CD4-positive, alpha-beta T cell treated with Interferon alpha-2 for 1 hour (primary cell): Measurements from ENCODE around the gene SNRPA1.
"Not testable (repeated sequence)": the region's sequence is repeated elsewhere in the genome, so short reads cannot be mapped to it uniquely, and the experiment has no call there.

Experiments used
- DNase-seq, 2 donors: peaks; one replicate each; pipeline ENCODE4 v3.0.0-alpha.2; 2020 to 2022

Gene SNRPA1

DNA sequence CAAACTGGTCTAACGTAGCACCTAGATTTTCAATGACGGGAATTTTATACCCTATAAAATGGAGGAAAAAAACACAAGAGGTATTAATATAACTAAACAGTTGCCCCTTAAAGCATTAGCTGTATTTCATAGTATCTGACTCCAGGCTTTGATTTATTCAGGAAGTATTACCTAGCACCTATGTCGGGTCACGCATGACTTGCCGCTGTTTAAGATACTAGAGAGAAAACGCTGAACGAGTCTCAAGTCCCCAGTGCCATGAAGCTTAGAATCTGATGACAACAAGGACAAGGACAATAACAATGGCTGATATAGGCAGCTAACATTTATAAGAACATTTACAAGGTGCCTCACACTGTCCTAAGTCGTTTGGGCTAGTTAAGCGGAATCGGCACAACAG lies 1.9 kb downstream of the SNRPA1 start:
- no peak for DNase-seq

DNA sequence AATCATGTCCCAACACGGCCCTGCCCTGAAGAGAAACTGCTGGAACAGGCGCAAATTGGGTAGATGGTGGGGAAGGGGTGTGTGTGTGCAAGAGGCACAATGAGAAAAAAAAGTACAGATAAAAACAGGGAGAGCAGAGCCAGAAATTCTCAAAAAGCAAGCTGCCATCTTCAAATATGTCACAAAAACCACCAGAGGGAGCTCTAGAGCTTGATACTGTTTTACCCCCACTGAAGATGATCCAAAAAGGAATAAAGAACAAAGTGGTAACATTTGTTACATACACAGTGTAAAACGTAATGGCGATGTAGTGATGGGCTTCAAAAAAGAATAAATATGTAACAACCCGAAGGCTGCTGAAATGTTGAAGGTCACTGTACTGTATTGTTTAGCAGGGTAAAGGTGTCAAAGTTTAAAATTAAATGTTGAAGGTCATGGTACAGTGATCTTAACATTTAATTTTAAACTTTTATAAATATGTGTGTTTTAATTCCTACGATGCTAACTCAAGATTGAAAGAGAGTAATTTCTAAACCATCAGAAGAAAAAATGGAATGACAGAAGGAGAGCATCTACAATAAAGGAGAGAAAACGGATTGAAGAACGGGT lies 6.0 kb downstream of the SNRPA1 start:
- DNase-seq, result peak in 1 of 2 donors; percentile 75

DNA sequence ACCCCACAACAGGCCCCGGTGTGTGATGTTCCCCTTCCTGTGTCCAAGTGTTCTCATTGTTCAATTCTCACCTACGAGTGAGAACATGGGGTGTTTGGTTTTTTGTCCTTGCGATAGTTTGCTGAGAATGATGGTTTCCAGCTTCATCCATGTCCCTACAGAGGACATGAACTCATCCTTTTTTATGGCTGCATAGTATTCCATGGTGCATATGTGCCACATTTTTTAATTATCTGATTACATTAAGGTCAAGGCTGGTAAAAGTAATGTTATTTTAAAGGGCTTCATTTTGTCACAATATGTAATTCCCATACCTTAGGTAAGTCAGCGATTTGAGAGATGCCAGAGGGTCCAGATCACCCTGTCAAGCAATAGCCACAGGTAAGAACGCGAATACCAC lies 7.7 kb downstream of the SNRPA1 start:
- not testable (repeated sequence) for DNase-seq

DNA sequence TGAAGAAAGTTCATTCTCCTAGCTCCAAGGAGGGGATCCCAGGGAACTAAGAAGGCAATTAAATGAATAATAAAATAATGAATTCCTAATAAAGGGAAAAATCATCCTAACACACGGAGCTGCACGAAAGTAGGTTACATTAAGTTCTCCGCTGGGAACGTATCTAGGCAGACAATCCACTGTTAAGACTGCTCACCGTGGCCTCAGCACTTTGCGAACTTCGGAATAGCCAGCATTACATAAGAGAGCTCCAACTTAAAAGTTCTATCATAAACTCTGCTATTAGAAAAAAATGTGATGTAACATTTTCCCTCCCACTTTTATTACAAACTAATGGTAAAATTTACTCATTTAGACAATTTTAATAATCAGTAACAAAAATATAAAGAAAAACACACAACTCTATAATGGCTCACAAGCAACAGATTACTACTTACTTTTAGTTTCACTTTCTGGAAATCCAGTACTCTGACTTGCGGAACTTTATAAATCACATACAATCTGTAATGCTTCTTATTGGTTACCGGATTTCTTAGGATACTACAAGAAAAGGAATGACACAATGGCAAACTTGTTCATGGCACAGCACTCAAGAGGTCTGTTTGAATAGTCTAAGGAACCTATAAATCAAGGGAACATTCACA lies 8.5 kb downstream of the SNRPA1 start:
- DNase-seq, result no peak

DNA sequence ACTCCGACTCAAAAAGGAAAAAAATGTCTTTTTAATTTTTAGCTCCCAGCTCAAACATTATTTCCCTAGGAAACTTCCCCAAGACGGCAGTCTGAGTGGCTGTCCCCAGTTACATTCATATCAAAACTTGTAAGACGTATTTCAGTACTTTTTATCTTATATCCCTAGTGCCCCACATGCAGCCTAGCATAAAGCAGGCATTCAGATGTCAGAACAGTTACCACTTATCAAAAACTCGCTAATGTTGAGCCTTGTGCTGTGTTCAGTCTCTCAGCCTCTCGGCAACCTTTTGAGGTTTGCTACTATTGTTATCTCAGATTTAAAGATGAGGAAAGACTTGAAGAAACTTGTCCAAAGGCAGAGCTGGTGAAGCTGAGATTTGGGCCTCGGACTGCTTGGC lies 11.1 kb downstream of the SNRPA1 start:
- no peak for DNase-seq

DNA sequence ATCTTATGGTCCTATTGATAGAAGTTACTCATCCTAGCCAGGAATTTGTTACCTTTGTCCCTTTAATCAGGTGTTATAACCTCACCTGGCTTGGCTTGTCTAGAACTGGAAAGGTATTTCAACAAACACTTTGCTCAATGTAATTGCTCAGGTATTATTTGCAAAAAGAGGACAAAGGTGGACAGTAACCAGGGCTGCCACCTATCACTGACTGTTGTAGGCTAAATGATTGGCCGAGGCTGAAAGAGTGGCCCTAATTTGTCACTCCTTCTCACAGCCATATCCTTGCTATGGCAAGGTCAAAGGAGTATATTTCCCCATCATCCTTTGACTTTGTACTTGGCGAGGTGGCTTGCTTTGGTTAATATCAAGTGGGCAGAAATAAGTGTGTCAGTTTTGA lies 15.0 kb downstream of the SNRPA1 start:
- DNase-seq, result no peak

DNA sequence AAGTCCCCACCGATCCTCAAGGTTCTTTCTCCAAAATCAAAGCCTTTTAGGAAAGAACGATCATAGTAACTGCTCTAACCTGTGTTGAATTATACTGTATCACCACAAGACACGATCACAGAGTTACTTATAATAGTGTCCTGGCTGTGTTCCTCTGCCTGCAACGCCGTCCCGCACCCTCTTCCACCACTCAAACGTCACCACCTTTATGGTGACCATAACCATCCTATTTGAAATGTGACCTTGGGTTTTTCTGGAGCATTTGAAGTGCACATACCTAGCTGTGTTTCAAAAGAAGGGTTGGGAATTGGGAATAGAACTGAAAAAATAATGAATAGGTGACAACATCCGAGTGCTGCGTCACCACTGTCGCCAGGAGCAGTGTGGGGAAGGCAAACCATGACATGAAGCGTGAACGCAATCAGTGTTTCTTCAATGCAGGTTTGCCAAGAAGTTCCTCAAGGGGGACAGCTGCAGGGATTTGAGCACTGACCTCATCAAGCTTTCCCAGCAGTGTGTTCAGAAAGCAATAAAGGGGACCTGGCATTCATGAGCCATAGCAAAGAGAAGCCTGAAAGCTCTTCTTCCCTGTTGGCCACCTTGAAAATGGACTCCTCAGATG lies 17.0 kb downstream of the SNRPA1 start:
- no peak for DNase-seq

DNA sequence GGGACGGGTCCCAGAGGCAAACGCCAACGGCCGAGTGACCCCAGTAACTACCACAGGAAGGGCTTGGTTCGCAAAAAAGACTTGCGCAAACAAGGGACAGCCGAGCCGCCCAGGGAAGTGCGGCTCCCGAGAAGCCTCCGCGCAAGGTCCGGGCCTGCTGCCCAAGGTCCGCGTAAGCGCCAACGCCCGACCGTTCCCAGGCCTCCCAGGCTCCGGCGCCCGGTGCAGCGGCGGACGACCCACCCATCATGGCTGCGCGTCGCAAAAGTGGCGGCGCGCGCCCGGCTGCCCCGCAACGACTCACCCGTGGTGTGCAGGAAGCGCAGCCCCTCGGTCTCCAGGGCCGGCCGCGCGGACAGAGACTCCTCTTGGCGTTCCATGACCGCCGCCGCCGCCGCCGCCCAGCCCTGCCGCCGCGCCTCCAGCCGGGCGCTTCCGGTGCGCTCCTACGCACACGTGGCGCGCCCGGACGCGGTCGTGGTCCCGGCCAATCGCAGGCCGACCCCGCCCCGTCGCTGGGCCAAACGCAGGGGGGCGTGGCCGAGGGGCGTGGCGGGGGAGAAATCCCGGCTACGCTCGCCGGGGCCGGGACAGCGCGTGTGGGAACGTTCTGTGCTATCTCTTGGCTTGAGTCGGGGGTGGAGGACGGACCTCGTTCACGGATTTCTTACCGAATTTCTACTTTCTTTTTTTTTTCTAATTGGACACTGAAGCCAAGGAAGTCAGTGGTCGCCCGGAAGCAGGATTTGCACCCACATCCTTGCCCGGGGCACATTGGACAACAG lies 17.8 kb downstream of the SNRPA1 start, which contains the start of gene SELENOS:
Gene SELENOS (minus strand): TSS at position 448 of the 785 bp plus-strand sequence. CDS start 68 bp downstream, at position 380.
- peak; percentile 78 to 88 for DNase-seq

DNA sequence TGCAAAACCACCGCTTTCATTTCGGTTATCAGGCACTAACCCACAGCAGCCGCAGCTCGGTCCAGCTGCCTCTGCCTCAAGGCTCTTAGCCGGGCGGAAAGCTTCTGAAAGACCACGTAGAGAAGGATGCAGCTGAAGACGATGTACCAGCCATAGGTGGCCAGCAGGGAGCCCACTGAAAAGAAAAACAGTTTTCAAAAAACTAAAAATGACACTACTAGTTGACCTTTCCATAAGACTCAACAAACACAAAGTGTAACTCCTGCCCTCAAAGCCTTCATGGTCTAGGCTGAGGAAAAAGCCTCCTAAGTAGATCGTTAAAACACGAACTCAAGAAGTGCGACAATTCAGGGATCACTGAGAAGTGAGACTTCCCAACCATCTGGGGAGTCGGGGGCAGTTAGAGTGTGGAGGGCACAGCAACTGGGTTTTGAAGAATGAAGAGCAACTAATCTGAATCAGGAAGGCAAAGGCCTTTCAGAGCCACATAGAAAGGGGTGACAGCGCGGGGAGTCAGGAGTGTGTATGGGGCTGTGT lies 18.5 kb downstream of the SNRPA1 start:
- peak; percentile 22 to 43 for DNase-seq

DNA sequence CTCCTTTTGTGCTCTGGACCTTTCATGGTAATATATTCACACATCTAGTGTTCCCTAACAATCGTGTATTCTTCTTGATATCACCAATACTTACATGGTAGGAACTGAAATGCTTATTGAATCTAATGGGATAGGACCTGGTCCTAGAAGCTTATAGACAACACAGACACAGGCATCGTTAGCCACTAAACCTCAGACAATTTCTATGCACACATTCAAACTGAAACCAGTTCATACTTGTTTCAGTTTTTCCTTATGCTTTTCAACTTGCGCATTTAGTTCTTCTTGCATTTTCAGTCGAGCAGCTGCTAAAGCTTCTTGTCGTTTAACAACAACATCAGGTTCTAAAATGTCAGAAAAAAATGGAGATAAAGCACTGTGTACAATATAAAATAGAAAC lies 20.0 kb downstream of the SNRPA1 start:
- no peak for DNase-seq

DNA sequence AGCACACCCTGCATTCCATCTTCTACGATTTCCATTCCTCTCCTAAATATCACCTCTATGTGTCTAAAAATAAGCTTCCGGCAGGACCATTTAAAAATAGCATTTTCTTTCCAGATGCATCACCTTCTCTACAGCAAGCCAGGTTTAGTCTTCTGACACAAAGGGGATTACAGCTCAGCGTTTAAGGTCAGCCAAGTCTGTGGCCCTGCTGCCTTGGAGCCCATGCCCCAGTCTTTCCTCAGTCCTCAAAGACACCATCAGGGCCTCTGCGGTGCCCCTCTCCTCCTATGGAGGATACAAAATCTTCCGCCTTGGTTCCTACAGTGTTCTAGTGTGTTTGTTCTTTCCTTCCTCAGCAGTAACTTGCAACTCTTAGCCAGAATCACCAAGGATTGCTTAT lies 21.5 kb downstream of the SNRPA1 start:
- no peak for DNase-seq

DNA sequence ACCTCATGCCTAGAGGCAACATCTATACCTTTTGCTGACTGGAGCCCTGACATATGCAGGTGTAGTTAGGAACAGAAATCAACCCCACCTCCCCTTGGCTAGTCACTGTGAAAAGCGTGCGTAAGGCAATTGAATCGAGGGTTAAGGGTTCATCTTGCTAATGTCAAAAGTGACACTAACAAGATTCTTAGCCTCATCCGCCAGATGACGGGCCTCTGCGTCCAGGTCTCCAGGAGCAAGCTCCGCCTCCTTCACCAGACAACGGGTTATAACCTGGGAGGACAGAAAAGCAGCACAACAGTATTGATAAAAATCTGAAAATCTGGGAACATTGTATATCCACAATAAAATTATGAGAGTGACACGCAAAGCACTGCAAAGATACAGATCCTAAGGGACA lies 22.5 kb downstream of the SNRPA1 start:
- no peak for DNase-seq

DNA sequence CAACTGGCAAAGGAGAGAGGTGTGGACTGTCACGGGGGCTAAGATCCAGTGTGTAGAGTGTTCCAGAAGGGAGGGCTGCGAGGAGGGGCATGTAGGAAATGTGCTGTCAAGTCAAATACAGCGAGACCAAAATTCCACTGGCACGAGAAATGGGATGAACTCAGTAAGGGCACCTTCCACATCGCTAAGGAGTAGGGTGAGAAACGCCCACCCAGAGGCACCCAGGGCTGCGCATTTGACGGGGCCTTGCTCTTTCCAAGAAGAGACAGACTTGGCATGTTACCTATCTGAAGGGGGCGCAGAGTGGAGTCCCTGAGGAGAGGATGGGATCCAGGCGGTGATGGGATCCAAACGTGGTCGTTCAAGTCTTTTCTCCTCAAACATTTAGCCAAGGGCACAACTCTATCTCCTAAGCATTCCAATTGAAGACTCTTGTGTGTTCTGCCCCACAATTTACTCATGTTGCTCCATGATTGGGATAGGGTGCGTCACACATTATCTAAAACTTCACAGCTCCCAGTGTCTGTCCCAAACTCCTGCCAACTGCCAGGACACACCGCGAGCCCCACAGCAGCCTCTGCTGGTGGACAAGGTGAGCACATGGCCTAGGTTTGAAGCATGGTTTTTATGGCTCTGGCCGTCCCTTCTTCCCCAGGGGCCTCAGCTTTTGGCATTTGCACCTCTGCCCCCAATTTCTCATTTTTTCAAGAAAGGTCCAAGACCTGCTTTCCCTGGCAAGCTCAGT lies 25.4 kb downstream of the SNRPA1 start:
- no peak for DNase-seq

DNA sequence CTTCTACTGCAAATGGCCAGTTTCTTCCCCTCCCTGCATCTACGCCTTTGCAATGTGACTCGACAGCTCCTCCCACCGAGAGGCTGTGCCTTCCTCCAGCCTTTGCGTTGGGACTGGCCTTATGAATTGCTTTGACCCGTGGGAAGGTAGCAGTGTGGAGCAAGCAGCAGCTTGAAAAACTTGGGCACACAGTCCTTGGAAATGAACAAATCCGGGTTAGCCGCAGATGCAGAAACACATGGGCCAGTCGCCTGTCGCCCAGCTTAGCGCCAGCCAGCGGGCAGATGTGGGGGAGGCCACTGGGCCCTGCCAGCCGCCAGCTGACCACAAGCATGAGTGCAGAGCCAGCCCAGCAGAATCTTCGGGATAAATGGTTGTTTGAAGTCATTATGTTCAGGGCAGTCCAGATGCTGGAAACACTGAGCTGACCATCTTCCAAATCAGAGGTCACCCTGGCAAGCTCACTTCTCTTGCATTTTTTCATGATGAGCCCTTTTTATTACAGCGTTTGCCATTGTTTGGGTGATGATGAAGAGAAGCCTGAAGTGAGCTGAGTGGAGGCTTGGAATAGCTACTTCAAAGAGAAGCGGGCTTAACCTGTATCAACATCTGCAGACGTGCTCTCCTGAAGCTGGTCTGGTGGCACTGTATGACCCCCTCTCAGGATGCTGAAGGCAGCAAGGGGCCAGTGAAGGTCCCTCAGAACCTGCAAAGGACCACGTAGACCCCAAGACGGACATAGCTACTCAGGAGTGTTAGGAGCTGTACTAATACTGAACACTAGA lies 27.5 kb downstream of the SNRPA1 start:
- DNase-seq, result no peak

DNA sequence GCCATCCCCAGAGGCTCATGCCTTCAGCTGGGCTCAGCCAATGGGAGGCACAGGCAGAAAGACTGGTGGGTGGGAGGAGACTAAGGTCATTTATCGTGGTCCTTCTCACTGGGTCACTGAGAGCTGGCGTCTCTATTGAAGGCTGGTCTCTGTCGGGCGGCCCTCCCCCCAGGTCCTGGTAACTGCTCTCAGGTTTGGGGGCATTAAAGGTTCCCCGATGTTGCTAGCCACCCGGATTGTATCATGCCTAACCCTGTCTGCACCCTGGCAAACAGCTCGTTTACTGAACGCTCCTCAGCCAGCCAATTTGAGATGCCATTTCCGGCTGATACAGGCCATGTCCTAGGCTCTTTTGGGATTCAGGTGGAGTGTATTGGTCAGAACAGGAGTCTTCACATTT lies 28.3 kb downstream of the SNRPA1 start:
- DNase-seq, result no peak

DNA sequence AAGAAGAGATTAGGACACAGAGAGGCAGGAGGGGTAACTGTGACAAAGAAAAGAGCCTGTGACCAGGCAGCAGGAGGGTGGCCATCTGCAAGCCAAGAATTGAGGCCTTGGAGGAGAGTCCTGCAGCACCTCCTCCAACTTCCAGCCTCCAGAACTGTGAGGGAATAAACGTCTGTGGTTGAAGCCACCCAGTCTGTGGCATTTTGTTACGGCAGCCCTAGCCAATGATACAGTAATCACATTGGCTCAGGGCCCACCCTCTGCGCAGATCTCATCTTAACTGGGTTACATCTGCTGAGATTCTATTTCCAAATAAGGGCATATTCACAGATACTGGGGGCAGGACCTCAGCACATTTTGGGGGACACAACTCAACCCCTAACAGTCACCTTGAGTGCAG lies 29.0 kb downstream of the SNRPA1 start:
- no peak for DNase-seq

DNA sequence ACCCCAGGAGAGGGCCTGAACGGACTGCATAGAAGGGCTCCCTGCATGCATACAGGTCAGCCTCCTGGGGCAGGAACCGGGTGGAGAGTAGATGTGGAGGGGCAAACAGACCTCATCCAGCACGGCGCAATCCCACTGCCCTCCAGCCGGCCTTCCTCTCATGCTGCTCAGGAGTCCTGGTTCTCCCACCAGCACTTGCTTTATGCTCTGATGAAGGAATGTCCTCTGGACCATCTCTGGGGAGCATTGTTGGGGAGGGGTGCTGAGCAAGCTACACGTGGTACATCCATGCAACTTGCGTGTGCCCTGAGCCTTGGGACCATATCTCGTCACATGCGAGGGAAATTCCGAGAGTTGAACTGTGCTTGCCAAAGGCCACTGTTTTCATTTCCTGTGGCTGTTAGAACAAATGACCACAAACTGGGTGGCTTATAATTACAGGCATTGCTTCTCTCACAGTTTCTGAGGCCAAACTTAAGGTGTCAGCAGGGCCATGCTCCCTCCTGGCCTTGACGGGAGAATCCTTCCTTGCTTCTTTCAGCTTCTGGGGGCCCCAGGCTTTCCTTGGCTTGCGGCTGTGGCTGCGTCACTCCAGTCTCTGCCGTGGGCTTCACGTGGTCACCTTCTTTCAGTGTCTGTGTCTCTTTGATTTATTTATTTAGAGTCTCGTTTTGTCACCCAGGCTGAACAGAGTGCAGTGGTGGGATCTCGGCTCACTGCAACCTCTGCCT lies 30.0 kb downstream of the SNRPA1 start:
- DNase-seq, result no peak

DNA sequence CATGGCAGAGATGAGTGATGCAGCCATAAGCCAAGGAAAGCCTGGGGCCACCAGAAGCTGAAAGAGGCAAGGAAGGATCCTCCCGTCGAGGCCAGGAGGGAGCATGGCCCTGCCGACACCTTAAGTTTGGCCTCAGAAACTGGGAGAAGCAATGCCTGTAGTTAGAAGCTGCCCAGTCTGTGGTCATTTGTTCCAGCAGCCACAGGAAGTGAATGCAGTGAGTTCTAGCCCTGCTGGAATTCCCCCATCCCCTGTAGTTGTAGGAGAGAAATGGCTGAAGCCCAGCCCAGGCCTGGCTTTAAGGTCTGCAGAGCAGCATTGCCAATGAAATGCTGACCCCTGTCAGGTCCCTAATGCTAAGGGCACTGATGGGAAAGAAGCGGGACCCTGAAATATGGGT lies 31.0 kb downstream of the SNRPA1 start:
- DNase-seq, result no peak

DNA sequence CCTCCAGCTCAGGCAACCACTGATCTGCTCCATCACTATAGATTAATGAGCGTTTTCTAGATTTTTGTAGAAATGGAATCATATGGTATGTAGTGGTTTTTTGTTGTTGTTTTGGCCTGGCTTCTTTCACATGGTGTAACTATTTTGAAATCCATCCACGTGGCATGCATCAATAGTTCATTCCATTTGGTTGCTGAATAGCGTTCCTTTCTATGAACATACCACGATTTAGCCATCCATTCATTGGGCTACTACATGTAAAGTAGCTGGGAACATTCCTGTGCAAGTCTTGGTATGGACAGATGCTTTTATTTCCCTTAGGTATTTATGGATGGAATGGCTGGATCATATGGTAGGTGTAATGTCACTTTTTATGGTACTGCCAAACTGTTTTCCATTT lies 32.5 kb downstream of the SNRPA1 start:
- DNase-seq, result no peak

DNA sequence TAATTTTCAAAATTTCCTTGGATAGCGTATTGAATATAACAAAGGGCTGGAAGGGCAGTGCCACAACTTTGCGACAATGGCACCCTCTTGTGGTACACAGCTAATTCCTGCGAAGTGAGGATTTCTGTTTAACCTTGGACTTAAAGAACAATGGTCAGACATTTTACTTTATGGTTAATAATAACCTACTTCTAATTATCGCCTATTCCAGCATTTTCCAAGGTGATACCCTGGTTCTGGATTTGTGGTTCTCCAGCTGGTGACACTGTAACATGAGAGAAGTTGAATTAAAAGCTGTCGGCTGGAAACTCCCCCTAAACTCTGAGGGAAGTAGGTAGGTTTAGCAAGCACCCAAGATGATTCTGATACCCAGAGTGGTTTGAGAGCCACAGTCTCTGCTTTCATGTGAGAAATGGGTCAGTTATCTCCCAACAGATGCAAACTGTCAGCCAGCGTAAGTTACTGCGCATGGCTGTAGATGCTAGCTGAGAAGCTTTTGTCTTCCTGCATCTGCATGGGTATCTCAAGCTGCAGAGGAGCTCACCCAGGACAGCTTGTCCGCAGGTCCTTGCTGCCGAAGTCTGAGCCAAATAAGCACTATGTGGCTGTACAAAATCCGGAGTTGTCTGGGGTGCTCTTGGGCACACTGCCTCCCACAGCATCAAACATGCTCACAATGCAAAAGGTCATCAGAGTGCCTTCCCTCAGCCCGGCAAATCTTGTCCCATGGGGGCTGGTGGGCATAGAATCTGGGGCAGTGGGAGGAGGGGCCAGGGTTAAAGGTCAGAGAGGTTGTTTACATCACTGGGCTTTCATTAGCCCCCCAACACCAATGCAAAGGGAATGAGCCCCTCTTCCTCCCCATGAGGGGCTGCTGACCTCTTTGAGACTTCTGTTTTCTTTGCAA lies 36.6 kb downstream of the SNRPA1 start:
- DNase-seq, result peak; percentile 65 to 75
